ENCODE data around the gene EGLN2.

Gene EGLN2

DNA sequence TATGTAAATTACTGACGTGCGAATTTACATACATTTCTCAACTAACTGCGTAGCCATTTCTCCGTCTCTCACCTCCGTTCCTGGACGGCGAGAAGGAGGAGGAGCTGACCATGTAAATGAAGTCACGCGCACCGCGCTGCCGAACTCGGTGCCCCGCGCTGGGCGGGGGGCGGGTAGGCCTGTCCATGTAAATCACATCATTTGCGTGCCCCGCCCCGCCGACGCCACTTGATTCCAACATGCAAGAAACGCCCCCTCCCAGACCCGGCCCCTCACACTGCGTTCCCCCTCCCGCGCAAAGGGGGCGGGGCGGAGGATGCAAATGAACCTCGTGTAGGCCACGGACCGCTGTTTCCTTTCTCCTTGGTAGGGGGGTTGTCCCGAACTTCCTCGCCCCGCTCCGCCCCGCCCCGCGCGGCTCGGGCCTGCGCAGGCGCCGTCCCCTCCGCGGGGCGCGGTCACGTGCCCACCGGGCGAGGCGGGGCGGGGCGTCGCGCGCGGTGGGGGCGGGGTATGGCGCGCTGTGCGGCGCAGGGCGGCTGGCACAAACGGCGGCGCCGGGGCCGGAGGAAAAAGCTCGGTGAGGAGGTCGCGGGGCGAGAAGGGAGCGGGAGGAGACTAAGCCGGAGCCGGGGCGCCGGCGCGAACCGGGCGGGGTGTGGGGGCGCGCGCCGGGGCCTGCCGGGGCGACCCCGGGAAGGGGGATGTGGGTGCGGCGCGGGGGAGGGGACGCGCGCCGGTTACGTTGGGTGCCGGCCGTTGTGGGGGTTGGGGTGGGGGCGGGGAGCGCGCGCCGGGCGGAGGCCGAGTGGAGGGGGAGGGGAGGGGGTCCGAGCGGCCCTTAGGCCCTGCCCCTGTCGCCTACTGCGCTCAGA lies at the start of gene EGLN2:
TSS of gene EGLN2 (plus strand) at position 509 of the 875 bp plus-strand sequence. CDS start 1,382 bp downstream, outside the sequence.
- in situ Hi-C loops (cut with HindIII; ENCODE audit: low sequenced_read_pairs): no loop called here
- DNase-seq (ENCODE audit: low read depth, low spot score): peak; percentile 100
- TF ChIP-seq CTCF (IDR thresholded peaks at IDR 0.05; ENCODE audit: low read depth, low read length): no peak
- H3K4me3 ChIP-seq (ENCODE audit: low read depth, low read length): peak within 1 kb of the TSS; percentile 83

DNA sequence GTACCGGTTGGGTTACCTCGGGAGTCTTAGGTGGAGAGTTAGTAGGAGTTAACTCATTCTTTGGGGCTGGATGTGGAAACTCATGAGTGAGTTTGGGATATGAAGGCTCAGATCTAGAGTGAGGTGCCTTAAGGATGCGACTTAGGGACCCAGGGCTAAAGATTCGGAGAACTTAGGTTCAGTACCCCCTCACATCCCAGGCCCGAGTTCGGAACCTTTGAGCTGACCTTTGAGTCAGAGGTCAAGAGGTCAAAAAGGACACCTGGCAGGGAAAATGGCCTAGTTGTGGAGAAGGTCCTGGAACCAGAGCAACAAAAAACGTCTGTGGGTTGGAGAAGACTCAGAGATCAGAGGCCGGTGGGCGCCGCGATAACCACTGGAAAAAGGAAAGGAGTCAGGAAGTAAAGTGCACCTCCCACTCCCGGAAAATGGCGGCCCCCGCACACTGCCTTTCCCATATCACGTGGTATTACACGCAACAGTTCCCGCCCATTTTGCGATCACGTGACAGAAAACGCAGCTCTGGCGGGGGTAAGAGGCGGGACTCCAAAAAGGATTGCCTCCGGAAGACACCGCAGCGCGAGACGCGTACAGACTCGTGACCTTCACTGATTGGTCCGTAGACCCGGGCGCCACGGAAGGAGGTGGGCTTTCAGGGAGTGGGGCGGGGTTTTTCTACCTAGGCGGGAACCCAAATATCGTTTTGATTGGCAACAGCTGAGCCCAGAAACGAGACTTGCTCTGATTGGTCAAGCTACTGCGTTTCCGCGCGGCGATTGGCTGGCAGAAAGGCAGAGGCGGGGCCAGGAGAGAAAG lies 48.7 kb upstream of the EGLN2 start, which contains the start of gene ACTMAP:
TSS of gene ACTMAP (minus strand) at position 420 of the 816 bp plus-strand sequence. CDS start 674 bp downstream, outside the sequence.
- no peak for TF ChIP-seq CTCF (IDR thresholded peaks at IDR 0.05; ENCODE audit: low read depth, low read length)
- peak within 1 kb of the TSS; percentile 88 for H3K4me3 ChIP-seq (ENCODE audit: low read depth, low read length)
- in situ Hi-C loops (cut with HindIII; ENCODE audit: low sequenced_read_pairs): no loop called here
- peak; percentile 100 for DNase-seq (ENCODE audit: low read depth, low spot score)

DNA sequence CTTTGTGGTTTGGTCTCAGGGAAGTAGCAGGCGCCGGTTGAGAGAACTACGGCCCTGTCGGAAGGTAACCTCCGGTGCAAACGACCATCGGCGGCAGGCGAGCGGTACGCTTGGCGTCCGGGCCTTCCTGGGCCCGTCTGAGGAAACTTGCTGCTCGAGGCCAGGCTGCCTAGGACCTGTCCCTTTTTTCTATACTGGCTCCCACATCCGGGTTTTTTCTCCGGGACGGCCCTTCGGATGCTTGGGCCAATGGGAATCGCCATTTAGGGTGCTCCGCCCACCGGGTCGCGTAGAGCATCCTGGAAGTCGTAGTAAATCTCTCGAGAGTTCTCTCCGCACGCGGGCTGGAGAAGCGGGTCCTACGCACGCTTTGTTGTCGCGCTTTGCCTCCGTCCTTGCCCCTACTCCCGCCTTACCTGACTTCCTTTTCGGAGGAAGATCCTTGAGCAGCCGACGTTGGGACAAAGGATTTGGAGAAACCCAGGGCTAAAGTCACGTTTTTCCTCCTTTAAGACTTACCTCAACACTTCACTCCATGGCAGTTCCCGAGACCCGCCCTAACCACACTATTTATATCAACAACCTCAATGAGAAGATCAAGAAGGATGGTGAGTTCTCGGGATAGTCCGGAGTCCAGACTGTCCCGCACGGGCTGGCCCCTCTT lies 48.0 kb upstream of the EGLN2 start, which contains the start of gene SNRPA:
TSS of gene SNRPA (plus strand) at position 330 of the 664 bp plus-strand sequence. CDS start at position 536, 206 bp downstream.
- H3K4me3 ChIP-seq (ENCODE audit: low read depth, low read length): peak within 1 kb of the TSS; percentile 88
- no peak for TF ChIP-seq CTCF (IDR thresholded peaks at IDR 0.05; ENCODE audit: low read depth, low read length)
- in situ Hi-C loops (cut with HindIII; ENCODE audit: low sequenced_read_pairs): no loop called here
- DNase-seq (ENCODE audit: low read depth, low spot score): peak; percentile 99

DNA sequence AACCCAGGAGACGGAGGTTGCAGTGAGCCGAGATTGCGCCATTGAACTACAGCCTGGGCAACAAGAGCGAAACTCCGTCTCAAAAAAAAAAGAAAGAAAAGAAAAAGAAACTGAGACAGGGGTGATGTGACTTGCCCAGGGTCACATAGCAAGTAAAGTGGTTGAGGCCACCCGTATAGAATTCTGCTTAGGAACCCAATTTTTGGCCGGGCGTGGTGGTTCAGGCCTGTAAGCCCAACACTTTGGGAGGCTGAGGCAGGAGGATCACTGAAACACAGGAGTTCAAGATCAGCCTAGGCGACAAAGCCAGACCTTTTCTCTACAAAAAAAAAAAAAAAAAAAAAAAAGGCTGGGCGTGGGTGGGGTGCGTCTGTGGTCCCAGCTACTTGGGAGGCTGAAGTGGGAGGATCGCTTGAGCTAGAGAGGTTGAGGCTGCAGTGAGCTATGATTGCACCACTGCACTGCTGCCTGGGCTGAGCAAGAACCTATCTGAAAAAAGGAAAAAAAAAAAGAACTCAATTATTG lies 46.7 kb upstream of the EGLN2 start:
- peak overlapping the region; percentile 88 for H3K4me3 ChIP-seq (ENCODE audit: low read depth, low read length)
- TF ChIP-seq CTCF (IDR thresholded peaks at IDR 0.05; ENCODE audit: low read depth, low read length): no peak
- in situ Hi-C loops (cut with HindIII; ENCODE audit: low sequenced_read_pairs): no loop called here
- DNase-seq (ENCODE audit: low read depth, low spot score): no peak

- DNase-seq (ENCODE audit: low read depth, low spot score): no peak
- H3K4me3 ChIP-seq (ENCODE audit: low read depth, low read length): no peak overlapping the region
- TF ChIP-seq CTCF (IDR thresholded peaks at IDR 0.05; ENCODE audit: low read depth, low read length): no peak
- in situ Hi-C loops (cut with HindIII; ENCODE audit: low sequenced_read_pairs): no loop called here
Observed at GRCh38 chr19:40754611-40755247, 44.3 kb upstream of the EGLN2 start.

Data from astrocyte of the spinal cord (primary cell).